Measurements from ENCODE around the gene KIF13A.
"Not testable (repeated sequence)": the region's sequence is repeated elsewhere in the genome, so short reads cannot be mapped to it uniquely, and the experiment has no call there.

Gene KIF13A

DNA sequence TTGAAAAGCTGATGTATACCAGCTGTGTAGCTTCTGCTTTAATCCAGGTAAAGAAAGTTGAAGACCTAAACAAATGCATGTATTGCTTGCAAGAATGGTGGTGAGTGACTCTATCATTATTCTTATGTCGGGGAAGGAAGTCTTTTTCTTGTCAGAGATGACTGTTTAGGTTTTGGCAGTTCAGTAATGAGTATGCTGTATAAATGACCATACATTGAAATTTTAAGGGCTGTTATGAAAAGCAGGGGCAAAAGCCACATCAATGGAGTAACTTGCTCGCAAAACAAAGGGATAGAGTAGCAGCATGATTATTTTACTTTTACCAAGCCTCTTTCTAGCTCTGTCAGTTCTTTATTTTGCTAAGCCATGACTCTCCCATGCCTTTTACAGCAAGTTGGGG is 224.8 kb downstream of the KIF13A start:
- no peak for DNase-seq

GRCh38 chr6:17758119-17758518 is 229.3 kb downstream of the KIF13A start:
- no peak for DNase-seq

DNA sequence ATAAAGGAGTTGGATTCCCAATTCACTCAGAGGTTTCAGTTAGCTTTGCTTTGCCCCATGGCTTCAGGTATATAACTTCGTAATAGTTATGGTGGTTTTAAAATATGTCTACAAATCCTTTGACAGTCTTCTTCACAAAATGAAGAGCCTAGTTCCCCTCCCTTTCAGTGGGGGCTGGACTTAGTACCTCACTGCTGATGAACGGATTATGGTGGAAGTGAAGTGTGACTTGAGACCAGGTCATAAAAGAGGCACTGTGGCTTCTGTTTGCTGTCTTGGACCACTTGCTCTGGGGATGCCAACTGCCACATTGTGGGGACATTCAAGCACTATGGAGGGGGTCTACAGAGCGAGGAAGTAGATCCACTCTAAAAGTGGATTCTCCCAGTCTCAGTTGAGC is 233.2 kb downstream of the KIF13A start:
- no peak for DNase-seq

- DNase-seq, result not testable (repeated sequence)
These were observed 242.1 kb downstream of the KIF13A start for GRCh38 chr6:17745324-17745723.

DNA sequence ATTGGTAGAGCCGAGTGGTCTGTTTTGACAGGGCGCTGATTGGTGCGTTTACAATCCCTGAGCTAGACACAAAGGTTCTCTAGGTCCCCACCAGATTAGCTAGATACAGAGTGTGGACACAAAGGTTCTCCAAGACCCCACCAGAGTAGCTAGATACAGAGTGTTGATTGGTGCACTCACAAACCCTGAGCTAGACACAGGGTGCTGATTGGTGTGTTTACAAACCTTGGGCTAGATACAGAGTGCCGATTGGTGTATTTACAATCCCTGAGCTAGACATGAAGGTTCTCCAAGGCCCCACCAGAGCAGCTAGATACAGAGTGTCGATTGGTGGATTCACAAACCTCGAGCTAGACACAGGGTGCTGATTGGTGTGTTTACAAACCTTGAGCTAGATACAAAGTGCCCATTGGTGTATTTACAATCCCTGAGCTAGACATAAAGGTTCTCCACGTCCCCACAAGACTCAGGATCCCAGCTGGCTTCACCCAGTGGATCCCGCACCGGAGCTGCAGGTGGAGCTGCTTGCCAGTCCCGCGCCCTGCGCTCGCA is 242.6 kb downstream of the KIF13A start:
- not testable (repeated sequence) for DNase-seq

- DNase-seq, result no peak
These were observed 243.2 kb downstream of the KIF13A start for GRCh38 chr6:17744019-17744756.

DNA sequence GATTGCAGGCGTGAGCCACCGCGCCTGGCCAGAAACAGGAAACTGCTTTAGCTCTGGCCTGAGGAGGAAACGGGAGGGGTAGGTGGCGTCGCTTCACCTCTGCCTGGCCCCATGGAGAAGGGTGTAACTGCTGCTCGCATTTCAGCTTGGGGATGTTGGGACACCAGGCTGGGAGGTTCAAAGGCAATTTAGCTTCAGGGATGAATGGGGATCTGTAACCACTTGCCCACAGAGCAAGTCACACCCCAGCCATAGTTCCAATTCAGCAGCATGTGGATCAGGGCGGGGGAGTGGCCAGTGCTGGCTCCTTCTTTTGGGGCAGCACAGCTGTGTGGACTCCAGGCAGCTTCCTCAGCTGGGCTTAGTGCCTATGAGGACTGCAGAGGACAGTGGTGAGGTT is 245.9 kb downstream of the KIF13A start:
- no peak for DNase-seq

DNA sequence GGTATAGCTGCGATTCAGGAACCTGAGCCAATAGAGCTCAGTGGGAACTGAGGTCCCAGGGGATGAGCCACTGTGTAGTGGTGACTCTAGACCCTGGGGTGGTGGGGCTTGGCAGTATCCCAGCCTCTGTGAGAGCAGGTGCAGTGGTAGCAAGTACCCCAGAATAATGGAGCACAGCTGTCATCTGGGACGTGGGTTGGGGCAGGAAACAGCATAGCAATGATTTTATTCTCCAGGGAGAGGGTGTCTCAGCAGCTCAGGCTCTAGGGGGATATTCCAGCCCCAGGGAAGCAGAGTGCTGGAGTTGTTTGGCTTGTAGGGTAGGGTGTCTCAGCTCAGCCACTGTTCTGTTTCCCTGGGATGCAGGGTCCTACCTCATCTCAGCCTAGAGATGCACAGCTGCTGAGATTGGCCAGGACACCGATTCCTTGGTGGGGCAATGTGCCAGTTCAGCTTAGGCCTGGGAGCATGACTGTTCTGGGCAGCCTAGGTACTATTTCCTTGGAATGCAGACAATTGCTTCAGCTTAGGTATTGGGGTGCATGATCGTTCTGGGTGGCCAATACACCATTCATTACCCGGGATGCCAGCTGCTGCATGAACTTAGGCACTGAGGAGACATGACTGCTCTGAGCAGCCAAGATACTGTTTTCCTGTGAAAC is 246.7 kb downstream of the KIF13A start:
- no peak for DNase-seq

DNA sequence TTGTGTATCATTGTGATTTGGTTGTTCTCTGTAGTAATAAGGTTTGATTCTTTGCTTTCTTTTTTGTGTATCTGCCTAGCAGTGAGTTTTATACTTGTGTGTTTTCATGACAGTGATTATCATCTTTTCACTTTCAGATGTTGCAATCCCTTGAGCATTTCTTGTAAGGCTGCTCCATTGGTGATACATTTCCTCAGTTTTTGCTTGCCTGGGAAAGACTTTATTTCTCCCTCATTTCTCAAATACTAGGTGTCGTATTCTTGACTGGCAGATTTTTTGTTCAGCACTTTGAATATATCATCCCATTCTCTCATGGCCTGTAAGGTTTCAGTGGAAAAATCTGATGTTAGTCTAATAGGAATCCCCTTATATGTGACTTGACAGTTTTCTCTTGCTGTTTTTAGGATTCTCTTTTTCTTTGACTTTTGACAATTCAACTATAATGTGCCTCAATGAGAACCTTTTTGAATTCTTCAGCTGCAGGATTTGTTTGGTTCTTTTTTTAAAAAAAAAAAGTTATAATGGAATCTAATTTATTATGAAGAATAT is 249.7 kb downstream of the KIF13A start:
- no peak for DNase-seq

- not testable (repeated sequence) for DNase-seq
These were observed 252.1 kb downstream of the KIF13A start for GRCh38 chr6:17735311-17735710.

GRCh38 chr6:17730078-17730704 is 257.2 kb downstream of the KIF13A start:
- DNase-seq, result no peak

GRCh38 chr6:17729223-17730077 is 258.0 kb downstream of the KIF13A start:
- DNase-seq, result no peak

DNA sequence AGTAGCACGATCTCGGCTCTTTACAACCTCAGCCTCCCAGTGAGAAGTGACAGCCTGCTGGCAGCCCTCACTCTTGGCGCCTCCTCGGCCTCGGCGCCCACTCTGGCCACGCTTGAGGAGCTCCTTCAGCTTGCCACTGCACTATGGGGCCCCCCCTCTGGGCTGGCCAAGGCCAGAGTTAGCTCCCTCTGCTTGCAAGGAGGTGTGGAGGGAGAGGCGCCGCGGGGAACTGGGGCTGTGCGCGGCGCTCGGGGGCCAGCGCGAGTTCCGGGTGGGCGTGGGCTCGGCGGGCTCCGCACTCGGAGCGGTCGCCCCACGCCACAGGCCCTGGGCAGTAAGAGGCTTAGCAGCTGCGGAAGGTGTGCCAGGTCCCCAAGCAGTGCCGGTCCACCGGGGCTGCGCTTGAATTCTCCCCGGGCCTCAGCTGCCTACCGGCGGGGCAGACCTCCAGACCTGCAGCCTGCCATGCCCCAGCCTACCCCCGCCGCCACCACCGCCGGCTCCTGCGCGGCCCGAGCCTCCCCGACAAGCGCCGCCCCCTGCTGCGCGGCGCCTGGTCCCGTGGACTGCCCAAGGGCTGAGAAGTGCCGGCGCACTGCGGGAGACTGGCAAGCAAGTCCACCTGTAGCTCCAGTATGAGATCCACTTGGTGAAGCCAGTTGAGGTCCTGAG is 258.7 kb downstream of the KIF13A start:
- no peak for DNase-seq

DNA sequence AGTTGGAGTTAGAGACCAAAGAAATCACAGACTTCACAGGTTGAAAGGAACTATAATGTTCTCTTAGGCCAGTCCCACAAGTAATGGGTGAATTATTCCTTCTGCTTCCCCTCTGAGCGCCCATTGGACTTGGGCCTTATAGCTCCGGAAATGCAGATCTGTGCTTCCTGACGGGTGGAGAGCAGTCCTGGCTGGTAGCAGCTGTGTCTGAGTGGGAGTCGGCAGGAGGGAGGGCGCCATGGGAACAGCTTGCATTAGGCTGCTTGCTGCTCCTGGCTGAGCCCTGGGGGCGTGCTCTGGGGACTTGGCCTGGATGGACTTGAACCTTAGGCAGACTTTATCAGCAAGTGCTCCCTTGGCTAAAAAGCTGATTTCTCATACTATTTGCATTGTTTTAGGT is 262.4 kb downstream of the KIF13A start:
- DNase-seq, result no peak

DNA sequence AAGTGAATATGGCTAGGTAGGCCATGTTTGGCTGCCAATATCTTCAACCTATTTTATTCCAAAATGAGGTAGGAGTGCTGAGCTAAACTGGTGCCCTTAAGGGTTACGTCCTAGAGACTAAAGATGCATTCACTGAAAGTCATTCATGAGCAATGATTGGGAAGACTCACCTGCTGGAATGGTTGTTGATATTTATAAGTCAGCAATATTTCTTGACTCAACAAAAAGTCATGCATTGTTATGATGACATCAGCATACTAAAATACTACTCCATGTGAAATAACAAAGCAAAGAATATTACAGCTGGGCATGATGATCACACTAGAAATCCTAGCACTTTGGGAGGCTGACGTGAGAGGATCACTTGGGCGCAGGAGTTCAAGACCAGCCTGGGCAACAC is 263.1 kb downstream of the KIF13A start:
- DNase-seq, result no peak

DNA sequence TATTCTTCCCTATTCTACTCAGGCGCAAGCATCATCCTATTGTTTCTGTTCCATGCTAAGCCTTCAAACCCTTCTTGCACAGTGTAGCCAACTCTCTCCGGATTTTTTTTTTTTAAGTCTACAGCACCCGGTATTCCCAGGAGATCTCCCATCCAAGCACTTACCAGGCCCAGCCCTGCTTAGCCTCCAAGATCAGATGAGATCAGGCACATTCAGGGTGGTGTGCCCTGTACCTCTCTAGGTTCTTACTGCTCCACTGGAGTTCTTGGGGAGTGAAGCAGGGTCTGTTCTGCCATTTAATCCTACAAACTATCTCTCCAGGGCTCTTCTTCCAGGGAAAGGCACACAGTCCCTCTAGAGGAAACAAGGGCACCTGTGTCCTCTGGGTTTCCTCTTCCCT is 265.8 kb downstream of the KIF13A start:
- DNase-seq, result no peak

GRCh38 chr6:17719323-17720041 is 268.0 kb downstream of the KIF13A start:
- no peak for DNase-seq

DNA sequence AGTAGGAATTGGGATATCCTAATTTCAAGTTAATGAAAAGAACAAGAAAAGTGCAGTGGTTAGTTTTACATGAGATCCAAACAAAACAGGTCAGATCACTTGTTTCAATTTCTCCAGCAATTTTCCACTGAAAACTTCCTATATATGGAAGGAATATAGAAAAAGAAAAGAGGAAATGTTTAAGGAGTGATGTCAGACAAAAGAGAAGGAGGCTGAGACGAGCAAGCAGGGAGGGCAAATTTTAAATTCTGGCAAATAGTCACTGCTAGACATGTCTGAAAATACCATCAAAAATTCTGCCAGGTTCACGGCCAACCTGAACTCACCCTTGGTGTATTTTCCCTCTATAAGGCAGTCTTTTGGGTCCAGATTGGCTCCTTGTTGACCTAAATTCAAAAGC is 271.2 kb downstream of the KIF13A start:
- DNase-seq, result no peak

GRCh38 chr6:17714879-17715851 is 272.3 kb downstream of the KIF13A start:
- peak; percentile 31 to 44 for DNase-seq

- no peak for DNase-seq
These were observed 273.3 kb downstream of the KIF13A start for GRCh38 chr6:17714177-17714576.
